ENCODE results near the gene PRRG1. TPM values are rescaled to one million over a fixed set of nuclear protein-coding genes. Genes with fewer than 3 reads are reported as not detected.
A peak's percentile ranks its signal among the peaks of the same experiment; 100 is the strongest.
"Not testable (repeated sequence)": the region's sequence is repeated elsewhere in the genome, so short reads cannot be mapped to it uniquely, and the experiment has no call there.

The PRRG1 gene
- total RNA-seq, 1 donor, result 19.0 TPM

- H3K4me3 ChIP-seq (ENCODE audit: low read depth, low read length), result no peak overlapping the region
- no peak for DNase-seq (ENCODE audit: low read depth)
- no peak for TF ChIP-seq CTCF (IDR thresholded peaks at IDR 0.05; ENCODE audit: insufficient read depth, low read depth, low read length)
Observed at GRCh38 chrX:37462346-37462745, 113.2 kb downstream of the PRRG1 start.

- peak; percentile 2 for DNase-seq (ENCODE audit: low read depth)
- no peak for TF ChIP-seq CTCF (IDR thresholded peaks at IDR 0.05; ENCODE audit: insufficient read depth, low read depth, low read length)
- H3K4me3 ChIP-seq (ENCODE audit: low read depth, low read length), result no peak overlapping the region
Observed at GRCh38 chrX:37468124-37468739, 119.1 kb downstream of the PRRG1 start.

- no peak for DNase-seq (ENCODE audit: low read depth)
- no peak for TF ChIP-seq CTCF (IDR thresholded peaks at IDR 0.05; ENCODE audit: insufficient read depth, low read depth, low read length)
Observed at GRCh38 chrX:37470711-37471110, 121.5 kb downstream of the PRRG1 start.

GRCh38 chrX:37472836-37473235 is 123.7 kb downstream of the PRRG1 start:
- H3K4me3 ChIP-seq (ENCODE audit: low read depth, low read length), result no peak overlapping the region
- TF ChIP-seq CTCF (IDR thresholded peaks at IDR 0.05; ENCODE audit: insufficient read depth, low read depth, low read length), result no peak
- no peak for DNase-seq (ENCODE audit: low read depth)

More at GRCh38 chrX:37470711-37471110, 121.5 kb downstream of the PRRG1 start:
- no peak overlapping the region for H3K4me3 ChIP-seq (ENCODE audit: low read depth, low read length)

- H3K4me3 ChIP-seq (ENCODE audit: low read depth, low read length), result no peak overlapping the region
- DNase-seq (ENCODE audit: low read depth), result no peak
- no peak for TF ChIP-seq CTCF (IDR thresholded peaks at IDR 0.05; ENCODE audit: insufficient read depth, low read depth, low read length)
Observed at GRCh38 chrX:37474478-37474877, 125.3 kb downstream of the PRRG1 start.

- DNase-seq (ENCODE audit: low read depth), result no peak
- no peak for TF ChIP-seq CTCF (IDR thresholded peaks at IDR 0.05; ENCODE audit: insufficient read depth, low read depth, low read length)
- H3K4me3 ChIP-seq (ENCODE audit: low read depth, low read length), result no peak overlapping the region
Observed at GRCh38 chrX:37476571-37477170, 127.5 kb downstream of the PRRG1 start.

- not testable (repeated sequence) for H3K4me3 ChIP-seq (ENCODE audit: low read depth, low read length); DNase-seq (ENCODE audit: low read depth)
Observed at GRCh38 chrX:37484335-37484734, 135.2 kb downstream of the PRRG1 start.

Data from fibroblast of villous mesenchyme (primary cell).